ENCODE data around the gene MAFG.

- TF ChIP-seq, protein P1, sequence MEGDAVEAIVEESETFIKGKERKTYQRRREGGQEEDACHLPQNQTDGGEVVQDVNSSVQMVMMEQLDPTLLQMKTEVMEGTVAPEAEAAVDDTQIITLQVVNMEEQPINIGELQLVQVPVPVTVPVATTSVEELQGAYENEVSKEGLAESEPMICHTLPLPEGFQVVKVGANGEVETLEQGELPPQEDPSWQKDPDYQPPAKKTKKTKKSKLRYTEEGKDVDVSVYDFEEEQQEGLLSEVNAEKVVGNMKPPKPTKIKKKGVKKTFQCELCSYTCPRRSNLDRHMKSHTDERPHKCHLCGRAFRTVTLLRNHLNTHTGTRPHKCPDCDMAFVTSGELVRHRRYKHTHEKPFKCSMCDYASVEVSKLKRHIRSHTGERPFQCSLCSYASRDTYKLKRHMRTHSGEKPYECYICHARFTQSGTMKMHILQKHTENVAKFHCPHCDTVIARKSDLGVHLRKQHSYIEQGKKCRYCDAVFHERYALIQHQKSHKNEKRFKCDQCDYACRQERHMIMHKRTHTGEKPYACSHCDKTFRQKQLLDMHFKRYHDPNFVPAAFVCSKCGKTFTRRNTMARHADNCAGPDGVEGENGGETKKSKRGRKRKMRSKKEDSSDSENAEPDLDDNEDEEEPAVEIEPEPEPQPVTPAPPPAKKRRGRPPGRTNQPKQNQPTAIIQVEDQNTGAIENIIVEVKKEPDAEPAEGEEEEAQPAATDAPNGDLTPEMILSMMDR (IDR thresholded peaks at IDR 0.05) = no peak
- no peak for TF ChIP-seq EZH2 (IDR thresholded peaks at IDR 0.05)
- TF ChIP-seq EZH2phosphoT487 (IDR thresholded peaks at IDR 0.05) = no peak
These were observed 29.4 kb upstream of the MAFG start for GRCh38 chr17:81956607-81957589.
